Panc1 (cell line): Measurements from ENCODE around the gene KRT83. TPM values are rescaled to one million over a fixed set of nuclear protein-coding genes. Genes with fewer than 3 reads are reported as not detected.
A peak's percentile ranks its signal among the peaks of the same experiment; 100 is the strongest.
"Not testable (repeated sequence)": the region's sequence is repeated elsewhere in the genome, so short reads cannot be mapped to it uniquely, and the experiment has no call there.

Source experiments
- ATAC-seq: fragments of 200-7000 bp; cut with Tn5 transposase; 2 replicates; pipeline ENCODE4 v1.9.1; 2020; ENCODE audit warnings: mild to moderate bottlenecking, moderate library complexity
- BruUV-seq: library from RNA; stranded (reverse); fragments of 400-500 nt; replicated peaks from 2 replicates; lab custom pipeline; 2021; lab: Mats Ljungman, UMichigan
- CTCF ChIA-PET: fragments of 300-600 bp; sonication (Branson Sonifier 250); formaldehyde crosslinking; loops from one replicate; lab custom pipeline; 2022; ENCODE audit warnings: antibody characterized with exemption; lab: Charles Lee
- POLR2A ChIA-PET: fragments of 300-600 bp; sonication (Branson Sonifier 250); formaldehyde crosslinking; loops from one replicate; lab custom pipeline; 2022; ENCODE audit warnings: antibody characterized with exemption; lab: Charles Lee
- DNase-seq: peaks from one replicate; pipeline ENCODE4 v3.0.0-alpha.2; 2010; ENCODE audit warnings: low read depth, low spot score
- H3K27ac ChIP-seq: 2 replicates; pipeline ENCODE4 v1.5.1; 2011; ENCODE audit warnings: mild to moderate bottlenecking, low read length, inconsistent platforms
- H3K27me3 ChIP-seq: fragments of 200-500 bp; sonication (Bioruptor generic); 2 replicates; pipeline ENCODE4 v1.6.0; 2014; ENCODE audit warnings: low read length, inconsistent platforms; ENCODE audit not compliant: control insufficient read depth, insufficient read depth
- H3K36me3 ChIP-seq: fragments of 200-500 bp; sonication (Bioruptor generic); 2 replicates; pipeline ENCODE4 v1.5.1; 2014; ENCODE audit warnings: inconsistent platforms, mild to moderate bottlenecking, low read length, moderate library complexity; ENCODE audit not compliant: control insufficient read depth, insufficient read depth
- H3K4me1 ChIP-seq: 2 replicates; pipeline ENCODE4 v1.5.1; 2011; ENCODE audit warnings: inconsistent platforms, mild to moderate bottlenecking, low read length, moderate library complexity; ENCODE audit not compliant: control insufficient read depth, insufficient read depth
- H3K4me3 ChIP-seq, 2 experiments: 2 replicates each; pipeline ENCODE4 v1.5.1; 2011 to 2012; ENCODE audit warnings: low read depth in 2 of 2, low read length in 2 of 2, mild to moderate bottlenecking in 2 of 2, inconsistent platforms in 1 of 2, moderate library complexity in 1 of 2
- H3K9me3 ChIP-seq: fragments of 200-500 bp; sonication (Bioruptor generic); 2 replicates; pipeline ENCODE4 v1.5.1; 2014; ENCODE audit warnings: low read depth, mild to moderate bottlenecking, inconsistent platforms, low read length, moderate library complexity; ENCODE audit not compliant: control insufficient read depth, insufficient read depth
- POLR2AphosphoS5 ChIP-seq: IDR thresholded peaks from 2 replicates; pipeline ENCODE4 v1.6.1; 2012; ENCODE audit warnings: mild to moderate bottlenecking, low read depth, low read length, moderate library complexity
- in situ Hi-C: cut with HindIII; loops from 2 replicates; pipeline ENCODE4 v1.10.0; 2016; ENCODE audit warnings: low sequenced_read_pairs, low pct_unique_long_range_greater_than_20kb
- intact Hi-C: fragments of 100-400 bp; cut with micrococcal nuclease; formaldehyde crosslinking; loops from one replicate; pipeline ENCODE4 v1.10.0; 2022; ENCODE audit not compliant: unreplicated experiment
- total RNA-seq: library from RNA; stranded (reverse); gene quantifications from one replicate; pipeline ENCODE4 v1.2.1, GENCODE V29; 2021; ENCODE audit not compliant: unreplicated experiment
- TF ChIP-seq, protein P1 (sequence below): fragments of 450-650 bp; IDR thresholded peaks from 2 replicates; pipeline ENCODE4 v1.5.1; 2017; ENCODE audit warnings: mild to moderate bottlenecking

KRT83 gene
- total RNA-seq, 1 experiment from 2014 or later, result 0.28 TPM

DNA sequence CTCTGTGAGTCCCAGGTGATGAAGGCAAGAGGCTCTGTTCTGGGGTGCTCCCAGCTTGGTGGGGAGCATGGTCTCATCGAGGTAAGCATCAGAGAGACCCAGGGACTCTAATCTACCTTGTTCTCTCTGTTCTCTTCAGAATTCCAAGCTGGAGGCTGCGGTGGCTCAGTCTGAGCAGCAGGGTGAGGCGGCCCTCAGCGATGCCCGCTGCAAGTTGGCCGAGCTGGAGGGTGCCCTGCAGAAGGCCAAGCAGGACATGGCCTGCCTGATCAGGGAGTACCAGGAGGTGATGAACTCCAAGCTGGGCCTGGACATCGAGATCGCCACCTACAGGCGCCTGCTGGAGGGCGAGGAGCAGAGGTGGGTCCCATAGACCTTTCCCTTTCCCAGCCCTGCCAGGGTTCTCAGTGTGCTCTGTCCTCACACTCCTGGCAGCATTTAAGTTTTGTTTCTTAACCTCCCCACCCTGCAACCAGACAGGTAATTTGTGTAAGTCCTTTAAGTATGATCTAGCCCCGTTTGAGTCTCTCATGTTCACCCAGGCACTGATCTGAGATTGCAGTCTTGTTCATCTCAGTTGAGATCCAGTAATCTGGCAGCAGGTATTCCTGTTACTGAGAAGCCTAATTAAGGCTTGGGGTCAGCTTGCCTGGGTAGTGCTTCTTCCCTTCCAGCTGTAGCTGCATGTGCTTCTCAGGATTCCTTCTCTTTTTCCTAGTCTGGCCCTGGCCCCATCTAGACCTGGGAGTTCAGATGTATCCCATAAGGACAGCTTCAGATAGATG lies 15.1 kb downstream of the KRT83 start:
- H3K4me3 ChIP-seq, result no peak overlapping the region
- ChIA-PET CTCF (interaction anchor here (0.7 to 1.2 kb wide), 3 partner anchors 25 to 121 kb away, joined by 3 to 4 read pairs (median 3); no protein-coding TSS in a partner anchor), POLR2A (no interaction called here)
- in situ Hi-C loops (no loop called here), intact Hi-C loops (no loop called here)
- H3K4me1 ChIP-seq, result peaks cover 10% of the 10 kb centered on the region
- no peak for ATAC-seq
- TF ChIP-seq POLR2AphosphoS5, result no peak
- TF ChIP-seq, protein P1, sequence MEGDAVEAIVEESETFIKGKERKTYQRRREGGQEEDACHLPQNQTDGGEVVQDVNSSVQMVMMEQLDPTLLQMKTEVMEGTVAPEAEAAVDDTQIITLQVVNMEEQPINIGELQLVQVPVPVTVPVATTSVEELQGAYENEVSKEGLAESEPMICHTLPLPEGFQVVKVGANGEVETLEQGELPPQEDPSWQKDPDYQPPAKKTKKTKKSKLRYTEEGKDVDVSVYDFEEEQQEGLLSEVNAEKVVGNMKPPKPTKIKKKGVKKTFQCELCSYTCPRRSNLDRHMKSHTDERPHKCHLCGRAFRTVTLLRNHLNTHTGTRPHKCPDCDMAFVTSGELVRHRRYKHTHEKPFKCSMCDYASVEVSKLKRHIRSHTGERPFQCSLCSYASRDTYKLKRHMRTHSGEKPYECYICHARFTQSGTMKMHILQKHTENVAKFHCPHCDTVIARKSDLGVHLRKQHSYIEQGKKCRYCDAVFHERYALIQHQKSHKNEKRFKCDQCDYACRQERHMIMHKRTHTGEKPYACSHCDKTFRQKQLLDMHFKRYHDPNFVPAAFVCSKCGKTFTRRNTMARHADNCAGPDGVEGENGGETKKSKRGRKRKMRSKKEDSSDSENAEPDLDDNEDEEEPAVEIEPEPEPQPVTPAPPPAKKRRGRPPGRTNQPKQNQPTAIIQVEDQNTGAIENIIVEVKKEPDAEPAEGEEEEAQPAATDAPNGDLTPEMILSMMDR, result peak; percentile 84
- no TSS peak for BruUV-seq
- DNase-seq, result no peak
- H3K9me3 ChIP-seq, result no peaks in the 10 kb centered on the region
- H3K36me3 ChIP-seq, result no peaks in the 10 kb centered on the region
- H3K27ac ChIP-seq, result peak overlapping the region; percentile 55; the same call in 1 of the 2 replicates
- no peaks in the 10 kb centered on the region for H3K27me3 ChIP-seq

DNA sequence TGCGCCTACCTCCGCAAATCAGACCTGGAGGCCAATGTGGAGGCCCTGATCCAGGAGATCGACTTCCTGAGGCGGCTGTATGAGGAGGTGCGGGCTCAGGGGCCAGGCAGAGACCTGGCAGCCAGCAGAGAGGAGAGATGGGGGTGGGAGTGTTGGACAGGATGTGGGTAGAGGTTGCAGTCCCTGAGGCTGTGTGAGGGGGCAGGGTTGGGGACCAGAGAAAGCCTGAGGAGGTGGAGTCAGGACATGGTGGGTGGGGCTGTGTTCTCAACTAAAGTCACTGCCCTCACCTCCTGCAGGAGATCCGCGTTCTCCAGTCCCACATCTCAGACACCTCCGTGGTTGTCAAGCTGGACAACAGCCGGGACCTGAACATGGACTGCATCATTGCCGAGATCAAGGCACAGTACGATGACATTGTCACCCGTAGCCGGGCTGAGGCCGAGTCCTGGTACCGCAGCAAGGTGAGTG lies 16.2 kb downstream of the KRT83 start:
- H3K4me1 ChIP-seq, ATAC-seq, intact Hi-C loops, H3K27ac ChIP-seq, H3K36me3 ChIP-seq, in situ Hi-C loops, DNase-seq, H3K9me3 ChIP-seq, H3K27me3 ChIP-seq, H3K4me3 ChIP-seq, POLR2A ChIA-PET, BruUV-seq: not testable (repeated sequence)
- CTCF ChIA-PET, result interaction anchor here (0.6 kb wide), 1 partner anchor 649 kb away, joined by 10 read pairs; no protein-coding TSS in a partner anchor

DNA sequence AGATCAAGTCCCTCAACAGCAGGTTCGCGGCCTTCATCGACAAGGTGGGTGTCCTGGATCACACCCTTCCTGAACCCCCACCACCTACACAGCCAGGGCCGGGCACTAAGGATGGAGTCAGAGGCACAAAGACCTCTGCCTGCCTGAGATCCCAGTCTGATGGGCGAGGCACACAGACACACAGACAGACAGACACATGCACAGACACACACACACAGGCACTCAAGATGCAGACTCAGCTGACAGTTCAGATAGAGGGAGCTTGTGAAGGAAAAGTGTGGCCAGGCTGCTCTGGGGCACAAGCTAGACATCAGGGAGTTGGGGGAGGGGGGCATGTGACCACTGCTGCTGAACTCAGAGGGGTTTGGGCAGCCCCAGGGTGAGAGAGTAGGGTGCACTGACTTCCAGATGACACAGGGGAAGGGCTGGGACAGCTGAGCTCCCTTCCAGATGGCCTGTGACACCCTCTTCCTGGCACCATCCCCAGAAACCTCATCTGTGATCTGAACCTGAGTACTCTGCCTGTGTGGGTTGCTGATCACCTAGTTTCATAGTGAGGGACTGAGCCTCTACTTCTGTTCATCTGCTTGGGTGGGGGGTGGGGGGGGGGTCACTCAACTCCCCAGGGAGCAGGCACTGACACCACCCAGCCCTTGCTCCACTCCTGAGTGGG lies 18.8 kb downstream of the KRT83 start:
- POLR2A ChIA-PET, H3K27ac ChIP-seq, DNase-seq, H3K27me3 ChIP-seq, BruUV-seq, CTCF ChIA-PET, H3K4me3 ChIP-seq, in situ Hi-C loops, H3K36me3 ChIP-seq, intact Hi-C loops, H3K9me3 ChIP-seq, H3K4me1 ChIP-seq, ATAC-seq: not testable (repeated sequence)

DNA sequence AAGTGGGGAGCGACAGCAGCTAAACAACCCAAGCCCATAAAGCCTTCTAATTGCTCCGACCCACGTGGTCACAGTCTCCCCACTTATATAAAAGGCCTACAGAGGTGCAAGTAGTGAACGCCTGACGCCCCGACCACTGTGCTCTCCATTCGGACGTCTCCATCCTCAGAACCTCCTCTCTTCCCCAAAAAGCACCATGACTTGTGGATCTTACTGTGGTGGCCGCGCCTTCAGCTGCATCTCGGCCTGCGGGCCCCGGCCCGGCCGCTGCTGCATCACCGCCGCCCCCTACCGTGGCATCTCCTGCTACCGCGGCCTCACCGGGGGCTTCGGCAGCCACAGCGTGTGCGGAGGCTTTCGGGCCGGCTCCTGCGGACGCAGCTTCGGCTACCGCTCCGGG lies 19.5 kb downstream of the KRT83 start:
- H3K36me3 ChIP-seq, DNase-seq, H3K27ac ChIP-seq, H3K4me3 ChIP-seq, in situ Hi-C loops, H3K27me3 ChIP-seq, BruUV-seq, H3K4me1 ChIP-seq, intact Hi-C loops, H3K9me3 ChIP-seq, ATAC-seq, CTCF ChIA-PET, POLR2A ChIA-PET: not testable (repeated sequence)
